CD4-positive, alpha-beta memory T cell (primary cell): ENCODE data around the gene SYK. TPM values are rescaled to one million over a fixed set of nuclear protein-coding genes. Genes with fewer than 3 reads are reported as not detected.

ENCODE experiments used
- CTCF ChIA-PET: fragments of 350-600 bp; sonication (Branson Sonifier 250); formaldehyde crosslinking; loops from one replicate; lab custom pipeline; 2021; ENCODE audit warnings: inconsistent platforms; ENCODE audit not compliant: partially characterized antibody; lab: Charles Lee
- POLR2A ChIA-PET: fragments of 350-600 bp; sonication (Branson Sonifier 250); formaldehyde crosslinking; loops from one replicate; lab custom pipeline; 2021; ENCODE audit not compliant: partially characterized antibody; lab: Charles Lee
- DNase-seq, 5 donors: peaks; one replicate each; pipeline versions ENCODE4 v3.0.0 to v3.0.0-alpha.2; 2020 to 2022; ENCODE audit warnings: mixed read lengths in 1 of 5
- H3K27ac ChIP-seq: one replicate; pipeline ENCODE4 v1.7.0; 2013; ENCODE audit warnings: low read depth, low read length
- H3K27me3 ChIP-seq: 2 replicates; pipeline ENCODE4 v1.7.0; 2013; ENCODE audit warnings: mild to moderate bottlenecking, low read length, moderate library complexity; ENCODE audit not compliant: insufficient read depth
- H3K36me3 ChIP-seq: 2 replicates; pipeline ENCODE4 v1.7.0; 2013; ENCODE audit warnings: mild to moderate bottlenecking, low read length, moderate library complexity; ENCODE audit not compliant: insufficient read depth
- H3K4me1 ChIP-seq: 2 replicates; pipeline ENCODE4 v1.7.0; 2013; ENCODE audit warnings: mild to moderate bottlenecking, low read length, moderate library complexity; ENCODE audit not compliant: insufficient read depth
- H3K4me3 ChIP-seq, 2 donors: one replicate each; pipeline ENCODE4 v1.7.0; 2013; ENCODE audit warnings: low read length in 2 of 2, mild to moderate bottlenecking in 1 of 2
- H3K9me3 ChIP-seq, 2 donors: one replicate each; pipeline ENCODE4 v1.7.0; 2013; ENCODE audit warnings: low read length in 2 of 2, control low read depth in 1 of 2; ENCODE audit not compliant: control insufficient read depth in 1 of 2
- H3K27ac Mint-ChIP-seq, 7 donors: one replicate each; pipeline ENCODE4 v1.8.0; 2020 to 2021; ENCODE audit warnings: mixed read lengths in 7 of 7, mild to moderate bottlenecking in 6 of 7, inconsistent platforms in 3 of 7, moderate library complexity in 3 of 7
- H3K27me3 Mint-ChIP-seq, 2 donors: one replicate each; pipeline ENCODE4 v1.8.0; 2020 to 2021; ENCODE audit warnings: mixed read lengths in 2 of 2
- H3K36me3 Mint-ChIP-seq, 2 donors: one replicate each; pipeline ENCODE4 v1.8.0; 2020 to 2021; ENCODE audit warnings: mixed read lengths in 2 of 2, inconsistent platforms in 1 of 2, mild to moderate bottlenecking in 1 of 2
- H3K4me1 Mint-ChIP-seq, 4 donors: one replicate each; pipeline ENCODE4 v1.8.0; 2020 to 2021; ENCODE audit warnings: mixed read lengths in 4 of 4, mild to moderate bottlenecking in 1 of 4
- H3K4me3 Mint-ChIP-seq, 8 donors: one replicate each; pipeline ENCODE4 v1.8.0; 2020 to 2021; ENCODE audit warnings: mixed read lengths in 8 of 8, mild to moderate bottlenecking in 7 of 8, moderate library complexity in 6 of 8, inconsistent platforms in 3 of 8
- H3K9me3 Mint-ChIP-seq, 8 donors: one replicate each; pipeline ENCODE4 v1.8.0; 2020 to 2021; ENCODE audit warnings: mixed read lengths in 8 of 8, mild to moderate bottlenecking in 5 of 8, inconsistent platforms in 3 of 8, moderate library complexity in 1 of 8
- intact Hi-C: fragments of 100-400 bp; cut with micrococcal nuclease; formaldehyde crosslinking; loops from one replicate; pipeline ENCODE4 v1.15.1; 2023
- polyA plus RNA-seq, 2 donors: library from polyadenylated mRNA; unstranded; fragments of 300-500 nt; fragmentation: Illumina TruSeq; gene quantifications; one replicate each; pipeline ENCODE4 v1.2.3, GENCODE V29; 2021
- total RNA-seq, 2 experiments: library from RNA; stranded (reverse); gene quantifications; one replicate each; pipeline ENCODE4 v1.2.3, GENCODE V29; 2021

Gene SYK
- total and polyA plus RNA-seq, 4 experiments from 2014 or later: 0.08 to 1.9 (median 0.78) TPM

GRCh38 chr9:90925581-90926257 is 124.1 kb downstream of the SYK start:
- Histone ChIP-seq H3K27me3 (no peaks in the 10 kb centered on the region), H3K9me3 (no peaks in the 10 kb centered on the region), H3K4me3 (no peak overlapping the region), H3K36me3 (no peaks in the 10 kb centered on the region), H3K27ac (no peak overlapping the region), H3K4me1 (no peaks in the 10 kb centered on the region)
- DNase-seq: no peak
- Mint-ChIP-seq H3K36me3 (no peaks in the 10 kb centered on the region), H3K27me3 (peaks cover 5 to 7% of the 10 kb centered on the region in 2 donors), H3K27ac (no peak overlapping the region), H3K4me3 (no peak overlapping the region), H3K9me3 (no peaks in the 10 kb centered on the region), H3K4me1 (no peaks in the 10 kb centered on the region)
- ChIA-PET POLR2A (no interaction called here), CTCF (interaction anchor here (1.9 kb wide), 1 partner anchor 10 kb away, joined by 6 read pairs; no protein-coding TSS in a partner anchor)
- intact Hi-C loops: no loop called here

DNA sequence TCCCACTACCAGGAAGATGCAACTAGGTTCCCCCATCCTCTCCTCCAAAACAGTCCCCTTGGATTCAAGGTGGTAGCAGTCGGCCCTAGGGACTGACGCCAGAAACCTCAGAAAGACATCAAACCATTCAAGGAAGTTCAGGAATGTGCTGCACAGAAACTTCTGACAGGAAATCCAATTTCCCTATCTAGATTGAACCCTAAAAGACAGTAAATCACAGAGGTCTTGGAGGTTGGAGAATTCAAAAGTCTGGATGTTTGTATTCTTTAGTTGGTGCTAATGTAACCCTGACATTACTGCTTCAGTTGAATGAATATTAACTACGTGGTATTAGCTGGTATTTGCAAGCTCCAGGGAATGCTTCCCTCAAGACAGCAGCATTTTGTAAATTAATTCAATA is 125.3 kb downstream of the SYK start:
- no peak overlapping the region for H3K4me3 Mint-ChIP-seq
- no peak for DNase-seq
- H3K27me3 Mint-ChIP-seq: peaks cover 5 to 7% of the 10 kb centered on the region in 2 donors
- no peaks in the 10 kb centered on the region for H3K9me3 Mint-ChIP-seq
- H3K27ac ChIP-seq: no peak overlapping the region
- H3K4me3 ChIP-seq: no peak overlapping the region
- no peaks in the 10 kb centered on the region for H3K27me3 ChIP-seq
- no peaks in the 10 kb centered on the region for H3K4me1 ChIP-seq
- intact Hi-C loops: no loop called here
- H3K36me3 Mint-ChIP-seq: no peaks in the 10 kb centered on the region
- ChIA-PET CTCF (no interaction called here), POLR2A (no interaction called here)
- no peaks in the 10 kb centered on the region for H3K9me3 ChIP-seq
- H3K36me3 ChIP-seq: no peaks in the 10 kb centered on the region
- no peak overlapping the region for H3K27ac Mint-ChIP-seq
- no peaks in the 10 kb centered on the region for H3K4me1 Mint-ChIP-seq

GRCh38 chr9:90927496-90927895 is 125.9 kb downstream of the SYK start:
- Histone ChIP-seq H3K9me3 (no peaks in the 10 kb centered on the region), H3K27me3 (no peaks in the 10 kb centered on the region), H3K4me1 (no peaks in the 10 kb centered on the region), H3K36me3 (no peaks in the 10 kb centered on the region), H3K4me3 (no peak overlapping the region), H3K27ac (no peak overlapping the region)
- Mint-ChIP-seq H3K36me3 (no peaks in the 10 kb centered on the region), H3K27me3 (peaks cover 5 to 7% of the 10 kb centered on the region in 2 donors), H3K9me3 (no peaks in the 10 kb centered on the region), H3K4me1 (no peaks in the 10 kb centered on the region), H3K27ac (no peak overlapping the region), H3K4me3 (no peak overlapping the region)
- intact Hi-C loops: no loop called here
- POLR2A ChIA-PET: interaction anchor here (0.6 kb wide), 1 partner anchor 726 kb away, joined by 3 read pairs; no protein-coding TSS in a partner anchor
- CTCF ChIA-PET: no interaction called here
- no peak for DNase-seq

DNA sequence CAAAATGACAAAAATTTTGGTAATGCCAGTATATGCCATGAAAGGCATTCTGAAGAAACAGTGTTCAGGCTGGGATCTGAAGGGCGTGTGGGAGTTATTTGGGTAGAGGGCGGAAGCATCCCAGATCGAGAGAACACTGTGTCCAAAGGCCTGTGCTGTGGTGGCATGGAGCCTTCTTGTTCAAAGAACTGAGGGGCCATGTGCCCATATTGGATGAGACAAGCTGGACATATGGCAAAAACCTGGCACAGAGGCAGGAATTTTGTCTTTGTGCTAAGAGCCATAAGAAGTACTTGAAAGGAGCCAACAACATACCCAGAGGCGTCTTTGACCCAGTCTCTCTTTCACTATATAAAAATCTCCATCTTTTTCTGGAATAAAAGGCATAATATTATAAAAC is 128.0 kb downstream of the SYK start:
- Mint-ChIP-seq H3K27ac (no peak overlapping the region), H3K4me1 (no peaks in the 10 kb centered on the region), H3K27me3 (peaks cover 7% of the 10 kb centered on the region in 2 donors), H3K36me3 (no peaks in the 10 kb centered on the region), H3K9me3 (no peaks in the 10 kb centered on the region), H3K4me3 (no peak overlapping the region)
- H3K4me1 ChIP-seq: no peaks in the 10 kb centered on the region
- intact Hi-C loops: no loop called here
- POLR2A ChIA-PET: no interaction called here
- no peaks in the 10 kb centered on the region for H3K36me3 ChIP-seq
- CTCF ChIA-PET: no interaction called here
- no peak overlapping the region for H3K27ac ChIP-seq
- DNase-seq: no peak
- no peaks in the 10 kb centered on the region for H3K9me3 ChIP-seq
- no peak overlapping the region for H3K4me3 ChIP-seq
- H3K27me3 ChIP-seq: no peaks in the 10 kb centered on the region

- ChIA-PET POLR2A (no interaction called here), CTCF (no interaction called here)
- no peak for DNase-seq
- Histone ChIP-seq H3K36me3 (no peaks in the 10 kb centered on the region), H3K27me3 (no peaks in the 10 kb centered on the region), H3K4me3 (no peak overlapping the region), H3K4me1 (no peaks in the 10 kb centered on the region), H3K9me3 (no peaks in the 10 kb centered on the region), H3K27ac (no peak overlapping the region)
- intact Hi-C loops: no loop called here
- H3K4me3 Mint-ChIP-seq: no peak overlapping the region
- H3K36me3 Mint-ChIP-seq: no peaks in the 10 kb centered on the region
- no peaks in the 10 kb centered on the region for H3K9me3 Mint-ChIP-seq
- H3K27me3 Mint-ChIP-seq: peaks cover 12 to 13% of the 10 kb centered on the region in 2 donors
- no peak overlapping the region for H3K27ac Mint-ChIP-seq
- no peaks in the 10 kb centered on the region for H3K4me1 Mint-ChIP-seq
These were observed 131.8 kb downstream of the SYK start for GRCh38 chr9:90933468-90933867.

GRCh38 chr9:90939351-90939750 is 137.7 kb downstream of the SYK start:
- POLR2A ChIA-PET: no interaction called here
- H3K27me3 ChIP-seq: peaks cover 3% of the 10 kb centered on the region
- H3K36me3 ChIP-seq: no peaks in the 10 kb centered on the region
- no peak for DNase-seq
- H3K27ac ChIP-seq: no peak overlapping the region
- no peak overlapping the region for H3K4me3 ChIP-seq
- H3K36me3 Mint-ChIP-seq: no peaks in the 10 kb centered on the region
- no peaks in the 10 kb centered on the region for H3K4me1 ChIP-seq
- CTCF ChIA-PET: interaction anchor here (0.5 to 1.1 kb wide), 2 partner anchors 24 to 66 kb away, joined by 4 read pairs; no protein-coding TSS in a partner anchor
- H3K4me3 Mint-ChIP-seq: no peak overlapping the region
- peaks cover 8 to 16% of the 10 kb centered on the region in 2 donors for H3K27me3 Mint-ChIP-seq
- intact Hi-C loops: no loop called here
- H3K4me1 Mint-ChIP-seq: no peaks in the 10 kb centered on the region
- no peak overlapping the region for H3K27ac Mint-ChIP-seq
- H3K9me3 Mint-ChIP-seq: peaks cover 0 to 5% (median 0%) of the 10 kb centered on the region in 8 donors
- H3K9me3 ChIP-seq: no peaks in the 10 kb centered on the region

GRCh38 chr9:90940280-90940679 is 138.7 kb downstream of the SYK start:
- Histone ChIP-seq H3K27ac (no peak overlapping the region), H3K27me3 (peaks cover 3% of the 10 kb centered on the region), H3K4me3 (no peak overlapping the region), H3K36me3 (no peaks in the 10 kb centered on the region), H3K9me3 (no peaks in the 10 kb centered on the region), H3K4me1 (no peaks in the 10 kb centered on the region)
- Mint-ChIP-seq H3K4me1 (no peaks in the 10 kb centered on the region), H3K27me3 (peaks cover 1 to 8% of the 10 kb centered on the region in 2 donors), H3K4me3 (no peak overlapping the region), H3K27ac (no peak overlapping the region), H3K36me3 (no peaks in the 10 kb centered on the region), H3K9me3 (peaks cover 0 to 5% (median 0%) of the 10 kb centered on the region in 8 donors)
- ChIA-PET POLR2A (no interaction called here), CTCF (interaction anchor here (1.1 kb wide), 1 partner anchor 25 kb away, joined by 4 read pairs; no protein-coding TSS in a partner anchor)
- intact Hi-C loops: no loop called here
- no peak for DNase-seq
